Cardiac fibroblast (primary cell): ENCODE results near the gene KRTAP10-9.
"Not testable (repeated sequence)": the region's sequence is repeated elsewhere in the genome, so short reads cannot be mapped to it uniquely, and the experiment has no call there.

Source experiments
- DNase-seq, 2 donors: peaks; one replicate each; pipeline versions ENCODE4 v3.0.0 to v3.0.0-alpha.2; 2010; ENCODE audit warnings: low read depth in 2 of 2
- H3K4me3 ChIP-seq, 2 donors: replicated peaks in 1 of 2; 1 replicate in 1 of 2; 2 replicates in 1 of 2; pipeline ENCODE4 v1.5.1; 2011; ENCODE audit warnings: low read depth in 2 of 2, low read length in 2 of 2, mild to moderate bottlenecking in 2 of 2, moderate library complexity in 1 of 2
- CTCF ChIP-seq: IDR thresholded peaks from one replicate; pipeline ENCODE4 v1.5.1; 2011; ENCODE audit warnings: low read depth, mild to moderate bottlenecking, low read length, inconsistent platforms

Gene KRTAP10-9

GRCh38 chr21:44626673-44627143 lies at the start of gene KRTAP10-9:
KRTAP10-9 (plus strand) TSS chr21:44627093; CDS start chr21:44627172, 79 bp downstream.
- H3K4me3 ChIP-seq = no peak within 1 kb of the TSS
- no peak for TF ChIP-seq CTCF
- no peak for DNase-seq

- H3K4me3 ChIP-seq = no peak overlapping the region
- DNase-seq = no peak
- TF ChIP-seq CTCF = no peak
These were observed 48.4 kb upstream of the KRTAP10-9 start for GRCh38 chr21:44578371-44579055.

- no peak for DNase-seq
- H3K4me3 ChIP-seq = no peak overlapping the region
- no peak for TF ChIP-seq CTCF
These were observed 47.6 kb upstream of the KRTAP10-9 start for GRCh38 chr21:44579056-44579832.

GRCh38 chr21:44579833-44580144 lies 47.1 kb upstream of the KRTAP10-9 start:
- no peak for TF ChIP-seq CTCF
- no peak overlapping the region for H3K4me3 ChIP-seq

GRCh38 chr21:44580231-44580821 lies 46.6 kb upstream of the KRTAP10-9 start, which contains the start of gene KRTAP10-5:
KRTAP10-5 (minus strand) TSS chr21:44580604; CDS start chr21:44580578, 26 bp downstream.
- DNase-seq, H3K4me3 ChIP-seq: not testable (repeated sequence)

More at GRCh38 chr21:44579833-44580144, 47.1 kb upstream of the KRTAP10-9 start:
- no peak for DNase-seq

- no peak overlapping the region for H3K4me3 ChIP-seq
- no peak for DNase-seq
- TF ChIP-seq CTCF = no peak
These were observed 45.7 kb upstream of the KRTAP10-9 start for GRCh38 chr21:44581158-44581557.

GRCh38 chr21:44582055-44582454 lies 44.8 kb upstream of the KRTAP10-9 start:
- no peak overlapping the region for H3K4me3 ChIP-seq
- TF ChIP-seq CTCF = no peak
- DNase-seq = no peak
